Neural cell (in vitro differentiated cells): Measurements from ENCODE around the gene RPL29. TPM values are rescaled to one million over a fixed set of nuclear protein-coding genes. Genes with fewer than 3 reads are reported as not detected.

Source experiments
- H2AFZ ChIP-seq: fragments of 200-600, 300-800 bp; sonication (generic), shearing (Covaris generic); 2 replicates; pipeline ENCODE4 v1.6.0; 2014; ENCODE audit warnings: low read depth, mild to moderate bottlenecking, antibody characterized with exemption, low read length, moderate library complexity
- H3F3A ChIP-seq: fragments of 200-600 bp; shearing (Covaris generic); 2 replicates; pipeline ENCODE4 v1.6.1; 2016; ENCODE audit warnings: mild to moderate bottlenecking, moderate library complexity, mixed read lengths, antibody characterized with exemption, low read length; ENCODE audit not compliant: insufficient read depth, poor library complexity, severe bottlenecking
- H3K27ac ChIP-seq: fragments of 200-600, 300-800 bp; sonication (generic), shearing (Covaris generic); 2 replicates; pipeline ENCODE4 v1.5.1; 2014; ENCODE audit warnings: mild to moderate bottlenecking, low read length, moderate library complexity
- H3K27me3 ChIP-seq: fragments of 300-800, 200-600 bp; sonication (generic), shearing (Covaris generic); 2 replicates; pipeline ENCODE4 v1.6.0; 2014; ENCODE audit warnings: mild to moderate bottlenecking, low read depth, low read length, moderate library complexity; ENCODE audit not compliant: insufficient read depth
- H3K36me3 ChIP-seq: fragments of 300-800, 200-600 bp; sonication (generic), shearing (Covaris generic); 2 replicates; pipeline ENCODE4 v1.5.1; 2014; ENCODE audit warnings: mild to moderate bottlenecking, antibody characterized with exemption, low read length, moderate library complexity; ENCODE audit not compliant: insufficient read depth
- H3K4me2 ChIP-seq: fragments of 300-800, 200-600 bp; sonication (generic), shearing (Covaris generic); 2 replicates; pipeline ENCODE4 v1.6.0; 2014; ENCODE audit warnings: mild to moderate bottlenecking, low read length
- H3K4me3 ChIP-seq: fragments of 300-800, 200-600 bp; sonication (generic), shearing (Covaris generic); 2 replicates; pipeline ENCODE4 v1.5.1; 2014; ENCODE audit warnings: mild to moderate bottlenecking, low read length, moderate library complexity
- H3K79me2 ChIP-seq: fragments of 200-600 bp; shearing (Covaris generic); replicated peaks from 2 replicates; pipeline ENCODE4 v1.6.0; 2014; ENCODE audit warnings: mild to moderate bottlenecking, low read length, moderate library complexity; ENCODE audit not compliant: insufficient read depth
- H3K9ac ChIP-seq: fragments of 300-800, 200-600 bp; sonication (generic), shearing (Covaris generic); 2 replicates; pipeline ENCODE4 v1.6.1; 2016; ENCODE audit warnings: mild to moderate bottlenecking, low read length, mixed read lengths
- H3K9me2 ChIP-seq: fragments of 200-600 bp; shearing (Covaris generic); 2 replicates; pipeline ENCODE4 v1.6.1; 2016; ENCODE audit warnings: mild to moderate bottlenecking, low read length, mixed read lengths; ENCODE audit not compliant: insufficient read depth
- H3K9me3 ChIP-seq: fragments of 200-600, 300-800 bp; sonication (generic), shearing (Covaris generic); 2 replicates; pipeline ENCODE4 v1.6.1; 2016; ENCODE audit warnings: mild to moderate bottlenecking, mixed run types, low read length, moderate library complexity, mixed read lengths
- H4K20me1 ChIP-seq: fragments of 200-600 bp; shearing (Covaris generic); 2 replicates; pipeline ENCODE4 v1.6.1; 2016; ENCODE audit warnings: mild to moderate bottlenecking, mixed run types; ENCODE audit not compliant: insufficient read depth
- CTCF ChIP-seq: fragments of 450-650 bp; IDR thresholded peaks from 2 replicates; pipeline ENCODE4 v1.5.1; 2014; ENCODE audit warnings: antibody characterized with exemption, mild to moderate bottlenecking, moderate library complexity; ENCODE audit not compliant: poor library complexity, severe bottlenecking
- EP300 ChIP-seq: fragments of 450-650 bp; conservative IDR thresholded peaks from 2 replicates; pipeline ENCODE4 v1.6.1; 2014; ENCODE audit warnings: antibody characterized with exemption, mild to moderate bottlenecking, moderate library complexity; ENCODE audit not compliant: poor library complexity, severe bottlenecking
- EZH2 ChIP-seq: fragments of 200-600, 300-800 bp; shearing (Covaris generic), sonication (generic); IDR thresholded peaks from 2 replicates; pipeline ENCODE4 v1.6.1; 2014; ENCODE audit warnings: antibody characterized with exemption, low read length, borderline replicate concordance, mild to moderate bottlenecking; ENCODE audit not compliant: insufficient read depth, poor library complexity, severe bottlenecking
- MXI1 ChIP-seq: fragments of 450-650 bp; conservative IDR thresholded peaks from 2 replicates; pipeline ENCODE4 v1.6.1; 2014; ENCODE audit warnings: antibody characterized with exemption, mild to moderate bottlenecking; ENCODE audit not compliant: poor library complexity, severe bottlenecking
- POLR2AphosphoS5 ChIP-seq: IDR thresholded peaks from 2 replicates; pipeline ENCODE4 v1.6.1; 2012
- RAD21 ChIP-seq: fragments of 450-650 bp; conservative IDR thresholded peaks from 2 replicates; pipeline ENCODE4 v1.6.1; 2014; ENCODE audit warnings: antibody characterized with exemption, mild to moderate bottlenecking, moderate library complexity
- SMC3 ChIP-seq: fragments of 450-650 bp; conservative IDR thresholded peaks from 2 replicates; pipeline ENCODE4 v1.6.1; 2014; ENCODE audit warnings: antibody characterized with exemption, mild to moderate bottlenecking, moderate library complexity; ENCODE audit not compliant: poor library complexity
- TAF1 ChIP-seq: IDR thresholded peaks from 2 replicates; pipeline ENCODE4 v1.6.1; 2012; ENCODE audit warnings: low read depth
- polyA plus RNA-seq: library from polyadenylated mRNA; depleted of rRNA; stranded (reverse); fragments of >200 nt; gene quantifications from 2 replicates; pipeline ENCODE4 v1.2.3, GENCODE V29; 2014
- TF ChIP-seq, protein P1 (sequence below): IDR thresholded peaks from 2 replicates; pipeline ENCODE4 v1.6.1; 2012; ENCODE audit warnings: borderline replicate concordance

Gene RPL29
- polyA plus RNA-seq, 1 donor from 2014 or later = 846 TPM

- TF ChIP-seq MXI1 (no peak), EP300 (no peak), CTCF (no peak), EZH2 (no peak), POLR2AphosphoS5 (no peak), SMC3 (no peak), RAD21 (no peak), TAF1 (no peak)
- TF ChIP-seq, protein P1, sequence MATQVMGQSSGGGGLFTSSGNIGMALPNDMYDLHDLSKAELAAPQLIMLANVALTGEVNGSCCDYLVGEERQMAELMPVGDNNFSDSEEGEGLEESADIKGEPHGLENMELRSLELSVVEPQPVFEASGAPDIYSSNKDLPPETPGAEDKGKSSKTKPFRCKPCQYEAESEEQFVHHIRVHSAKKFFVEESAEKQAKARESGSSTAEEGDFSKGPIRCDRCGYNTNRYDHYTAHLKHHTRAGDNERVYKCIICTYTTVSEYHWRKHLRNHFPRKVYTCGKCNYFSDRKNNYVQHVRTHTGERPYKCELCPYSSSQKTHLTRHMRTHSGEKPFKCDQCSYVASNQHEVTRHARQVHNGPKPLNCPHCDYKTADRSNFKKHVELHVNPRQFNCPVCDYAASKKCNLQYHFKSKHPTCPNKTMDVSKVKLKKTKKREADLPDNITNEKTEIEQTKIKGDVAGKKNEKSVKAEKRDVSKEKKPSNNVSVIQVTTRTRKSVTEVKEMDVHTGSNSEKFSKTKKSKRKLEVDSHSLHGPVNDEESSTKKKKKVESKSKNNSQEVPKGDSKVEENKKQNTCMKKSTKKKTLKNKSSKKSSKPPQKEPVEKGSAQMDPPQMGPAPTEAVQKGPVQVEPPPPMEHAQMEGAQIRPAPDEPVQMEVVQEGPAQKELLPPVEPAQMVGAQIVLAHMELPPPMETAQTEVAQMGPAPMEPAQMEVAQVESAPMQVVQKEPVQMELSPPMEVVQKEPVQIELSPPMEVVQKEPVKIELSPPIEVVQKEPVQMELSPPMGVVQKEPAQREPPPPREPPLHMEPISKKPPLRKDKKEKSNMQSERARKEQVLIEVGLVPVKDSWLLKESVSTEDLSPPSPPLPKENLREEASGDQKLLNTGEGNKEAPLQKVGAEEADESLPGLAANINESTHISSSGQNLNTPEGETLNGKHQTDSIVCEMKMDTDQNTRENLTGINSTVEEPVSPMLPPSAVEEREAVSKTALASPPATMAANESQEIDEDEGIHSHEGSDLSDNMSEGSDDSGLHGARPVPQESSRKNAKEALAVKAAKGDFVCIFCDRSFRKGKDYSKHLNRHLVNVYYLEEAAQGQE = no peak
- H4K20me1 ChIP-seq = no peaks in the 10 kb centered on the region
- no peaks in the 10 kb centered on the region for H3K27me3 ChIP-seq
- H3K9me3 ChIP-seq = no peaks in the 10 kb centered on the region
- H3F3A ChIP-seq = no peaks in the 10 kb centered on the region
- H3K27ac ChIP-seq = no peak overlapping the region
- H3K9me2 ChIP-seq = no peaks in the 10 kb centered on the region
- H3K4me2 ChIP-seq = no peak overlapping the region
- H3K9ac ChIP-seq = no peak overlapping the region
- no peaks in the 10 kb centered on the region for H3K79me2 ChIP-seq
- no peaks in the 10 kb centered on the region for H3K36me3 ChIP-seq
- no peak overlapping the region for H2AFZ ChIP-seq
- no peak overlapping the region for H3K4me3 ChIP-seq
These were observed 32.9 kb upstream of the RPL29 start for GRCh38 chr3:52028572-52028971.

GRCh38 chr3:52026041-52026440 is 30.3 kb upstream of the RPL29 start:
- no peaks in the 10 kb centered on the region for H3K36me3 ChIP-seq
- no peak overlapping the region for H3K9ac ChIP-seq
- TF ChIP-seq POLR2AphosphoS5 = no peak
- no peak for TF ChIP-seq TAF1
- no peak for TF ChIP-seq MXI1
- no peak for TF ChIP-seq CTCF
- TF ChIP-seq EP300 = no peak
- TF ChIP-seq EZH2 = no peak
- TF ChIP-seq, protein P1 = no peak
- TF ChIP-seq RAD21 = no peak
- TF ChIP-seq SMC3 = no peak
- H4K20me1 ChIP-seq = no peaks in the 10 kb centered on the region
- H3K9me3 ChIP-seq = no peaks in the 10 kb centered on the region
- H3K27me3 ChIP-seq = no peaks in the 10 kb centered on the region
- no peaks in the 10 kb centered on the region for H3K79me2 ChIP-seq
- H3F3A ChIP-seq = no peaks in the 10 kb centered on the region
- H3K9me2 ChIP-seq = no peaks in the 10 kb centered on the region
- H3K4me2 ChIP-seq = no peak overlapping the region
- no peak overlapping the region for H3K4me3 ChIP-seq
- H3K27ac ChIP-seq = no peak overlapping the region
- H2AFZ ChIP-seq = no peak overlapping the region
